Hematopoietic multipotent progenitor cell treated with erythropoietin and hydrocortisone succinate and interleukin-3 and kit ligand, for 8 days (in vitro differentiated cells): ENCODE measurements around the gene INPP5E.
A peak's percentile ranks its signal among the peaks of the same experiment; 100 is the strongest.

ENCODE experiments used
- DNase-seq: peaks from one replicate; pipeline ENCODE4 v3.0.0-alpha.2; 2015

INPP5E gene, protein sequence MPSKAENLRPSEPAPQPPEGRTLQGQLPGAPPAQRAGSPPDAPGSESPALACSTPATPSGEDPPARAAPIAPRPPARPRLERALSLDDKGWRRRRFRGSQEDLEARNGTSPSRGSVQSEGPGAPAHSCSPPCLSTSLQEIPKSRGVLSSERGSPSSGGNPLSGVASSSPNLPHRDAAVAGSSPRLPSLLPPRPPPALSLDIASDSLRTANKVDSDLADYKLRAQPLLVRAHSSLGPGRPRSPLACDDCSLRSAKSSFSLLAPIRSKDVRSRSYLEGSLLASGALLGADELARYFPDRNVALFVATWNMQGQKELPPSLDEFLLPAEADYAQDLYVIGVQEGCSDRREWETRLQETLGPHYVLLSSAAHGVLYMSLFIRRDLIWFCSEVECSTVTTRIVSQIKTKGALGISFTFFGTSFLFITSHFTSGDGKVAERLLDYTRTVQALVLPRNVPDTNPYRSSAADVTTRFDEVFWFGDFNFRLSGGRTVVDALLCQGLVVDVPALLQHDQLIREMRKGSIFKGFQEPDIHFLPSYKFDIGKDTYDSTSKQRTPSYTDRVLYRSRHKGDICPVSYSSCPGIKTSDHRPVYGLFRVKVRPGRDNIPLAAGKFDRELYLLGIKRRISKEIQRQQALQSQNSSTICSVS

GRCh38 chr9:136439481-136440408 is at the start of gene INPP5E:
Gene INPP5E, minus strand, starts transcription at chr9:136439845. Its CDS starts 426 bp downstream, at chr9:136439419.
- DNase-seq, result peak; percentile 57

DNA sequence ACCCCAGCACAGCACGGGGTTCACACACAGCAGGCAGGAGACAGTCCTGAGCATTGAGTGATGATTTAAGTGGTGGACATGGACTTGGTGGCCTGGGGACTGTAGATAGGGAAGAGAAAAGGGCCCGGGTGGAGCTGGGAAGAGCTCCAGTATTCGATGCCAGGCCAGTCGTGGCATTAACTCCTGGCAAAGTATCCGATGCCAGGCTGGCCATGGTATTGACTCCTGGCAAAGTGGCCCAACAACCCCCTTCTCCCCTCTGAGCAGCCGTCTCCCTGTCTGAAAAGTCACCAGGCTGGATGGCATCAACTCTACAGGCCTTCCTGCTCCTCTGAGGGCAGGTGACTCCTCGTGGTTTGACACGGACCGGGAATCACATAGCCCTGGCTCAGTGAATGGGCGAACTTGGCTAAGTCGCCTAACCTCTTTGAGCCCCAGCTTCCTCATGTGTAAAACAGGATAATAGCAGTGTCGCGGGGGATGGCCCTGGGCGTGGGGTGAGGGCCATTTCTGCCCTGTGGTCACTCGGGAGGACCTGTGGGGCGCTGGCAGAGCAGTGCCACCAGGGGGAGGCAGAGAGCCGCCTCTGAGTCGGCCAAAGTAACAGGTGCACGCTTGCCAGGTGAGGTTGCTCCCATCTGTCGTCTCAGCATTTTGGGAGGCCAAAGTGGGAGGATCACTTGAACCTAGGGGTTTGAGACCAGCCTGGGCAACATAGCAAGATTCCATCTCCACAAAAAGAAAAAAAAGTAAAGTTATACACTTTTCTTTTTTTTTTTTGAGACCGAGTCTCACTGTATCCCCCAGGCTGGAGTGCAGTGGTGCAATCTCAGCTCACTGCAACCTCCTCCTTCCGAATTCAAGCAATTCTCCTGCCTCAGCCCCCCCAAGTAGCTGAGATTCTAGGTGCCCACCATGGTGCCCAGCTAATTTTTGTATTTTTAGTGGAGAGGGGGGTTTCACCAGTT is 48.9 kb upstream of the INPP5E start:
- peak; percentile 41 for DNase-seq

DNA sequence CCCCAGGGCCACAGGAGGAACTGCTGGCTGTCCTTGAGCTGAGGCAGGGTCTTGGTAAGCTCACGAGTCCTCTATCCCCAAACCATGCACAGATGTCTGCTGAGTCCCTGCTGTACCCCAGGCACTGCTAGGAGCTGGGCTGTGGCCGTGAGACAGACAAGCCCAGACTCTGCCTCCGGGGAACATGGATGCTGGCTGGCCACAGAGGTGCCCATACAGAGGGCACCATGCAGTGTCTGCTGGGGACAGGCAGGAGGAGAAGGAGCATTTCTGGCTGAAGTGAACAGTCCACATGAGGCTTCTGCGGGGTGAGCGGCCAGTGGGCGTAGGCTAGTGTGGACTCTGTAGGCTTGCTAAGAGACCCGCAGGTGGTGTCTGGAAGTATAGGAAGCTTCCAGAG is 48.0 kb upstream of the INPP5E start:
- DNase-seq, result no peak

GRCh38 chr9:136486823-136487620 is 47.4 kb upstream of the INPP5E start:
- no peak for DNase-seq

- no peak for DNase-seq
Measured at GRCh38 chr9:136486131-136486530, 46.5 kb upstream of the INPP5E start.

GRCh38 chr9:136485049-136486045 is 45.7 kb upstream of the INPP5E start:
- DNase-seq, result peak; percentile 84

DNA sequence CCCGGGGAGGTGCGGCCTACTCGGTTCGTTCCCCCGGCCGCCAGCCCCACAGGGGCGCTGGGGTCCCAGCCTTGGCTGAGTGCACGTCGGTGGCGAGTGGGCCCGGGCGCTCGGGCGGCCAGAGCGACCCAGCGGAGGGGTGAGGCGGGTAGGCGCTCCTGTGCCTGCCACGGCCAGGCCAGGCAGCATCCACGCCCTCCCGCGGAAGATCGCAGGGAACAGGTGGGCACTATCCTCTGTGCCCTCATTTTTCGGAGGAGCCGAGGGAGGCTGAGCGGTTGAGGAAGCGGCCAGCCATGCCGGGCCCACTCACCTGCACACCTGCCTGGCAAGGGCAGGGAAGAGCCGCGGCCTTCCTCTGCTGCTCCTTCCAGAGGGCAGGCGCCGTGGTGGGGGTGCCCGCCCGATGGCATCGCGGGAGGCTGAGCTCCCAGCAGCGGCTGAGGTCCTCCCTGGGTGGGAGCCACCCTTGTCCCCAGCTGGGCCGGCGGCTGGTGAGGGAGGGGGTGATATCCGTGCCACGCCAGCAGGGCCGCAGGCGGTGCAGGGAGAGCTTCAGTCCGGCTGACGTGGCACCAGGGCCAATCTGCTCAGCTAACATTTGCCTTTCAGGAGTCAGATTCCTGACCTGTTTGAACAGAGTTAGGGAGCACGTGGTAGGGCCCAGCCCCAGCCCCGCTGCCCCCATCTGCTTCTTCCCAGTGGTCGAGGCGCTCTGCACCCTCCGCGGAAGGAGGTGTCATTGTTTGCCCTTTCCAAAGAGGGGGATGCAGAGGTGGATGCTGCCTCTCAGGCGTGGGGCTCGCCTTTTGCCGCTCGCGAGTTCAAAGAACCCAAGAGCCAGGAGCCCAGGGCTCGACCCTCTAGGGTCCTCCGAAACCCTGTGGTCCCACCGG is 44.8 kb upstream of the INPP5E start:
- no peak for DNase-seq

GRCh38 chr9:136483589-136484152 is 44.0 kb upstream of the INPP5E start:
- DNase-seq, result peak; percentile 89

DNA sequence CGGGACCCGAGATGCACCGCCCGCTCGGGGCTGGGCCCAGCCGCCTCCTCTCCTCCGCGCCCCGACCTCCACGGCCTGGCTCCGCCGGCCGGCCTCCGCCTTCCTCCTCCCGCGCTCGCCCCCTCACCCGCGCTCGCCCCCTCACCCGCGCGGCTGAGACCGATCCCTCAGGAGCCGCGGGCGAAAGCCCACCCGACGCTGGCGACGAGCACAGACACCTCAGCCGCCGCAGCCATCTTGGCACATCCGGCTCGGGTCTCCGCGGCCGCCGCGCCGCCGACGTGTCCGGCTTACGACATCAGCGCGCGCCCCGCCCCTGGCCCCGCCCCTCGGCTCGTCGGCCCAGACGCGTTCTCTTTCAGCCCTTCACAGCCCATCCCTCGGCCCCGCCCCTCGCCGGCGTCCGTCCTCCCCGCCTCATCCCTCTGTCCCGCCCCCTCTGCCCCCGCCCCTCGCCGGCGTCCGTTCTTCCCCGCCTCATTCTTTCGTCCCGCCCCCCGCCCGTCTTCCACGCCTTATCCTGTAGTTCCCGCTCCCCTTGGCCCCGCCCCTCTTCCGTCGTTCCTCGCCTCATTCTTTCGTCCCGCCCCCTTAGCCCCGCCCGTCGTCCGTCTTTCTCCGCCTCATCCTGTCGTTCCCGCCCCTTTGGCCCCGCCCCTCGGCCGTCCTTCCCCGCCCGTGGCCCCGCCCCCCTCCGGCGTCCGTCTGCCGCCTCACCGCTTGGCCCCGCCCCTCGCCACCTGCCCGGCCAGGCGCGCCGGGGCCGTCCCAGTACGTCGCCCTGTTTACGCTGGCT is 43.3 kb upstream of the INPP5E start, which contains the start of gene SEC16A:
TSS of gene SEC16A (minus strand) at position 248 of the 796 bp plus-strand sequence. CDS start 5,425 bp downstream, outside the sequence.
- peak; percentile 93 for DNase-seq

GRCh38 chr9:136482046-136482792 is 42.6 kb upstream of the INPP5E start:
- peak; percentile 36 for DNase-seq

GRCh38 chr9:136481558-136481957 is 41.9 kb upstream of the INPP5E start:
- DNase-seq, result no peak

GRCh38 chr9:136476369-136477150 is 36.9 kb upstream of the INPP5E start:
- DNase-seq, result no peak

GRCh38 chr9:136474974-136475865 is 35.6 kb upstream of the INPP5E start:
- DNase-seq, result no peak

- DNase-seq, result no peak
Measured at GRCh38 chr9:136474021-136474640, 34.5 kb upstream of the INPP5E start.
